ENCODE results near the gene LMO7.
"Not testable (repeated sequence)": the region's sequence is repeated elsewhere in the genome, so short reads cannot be mapped to it uniquely, and the experiment has no call there.

Gene LMO7

DNA sequence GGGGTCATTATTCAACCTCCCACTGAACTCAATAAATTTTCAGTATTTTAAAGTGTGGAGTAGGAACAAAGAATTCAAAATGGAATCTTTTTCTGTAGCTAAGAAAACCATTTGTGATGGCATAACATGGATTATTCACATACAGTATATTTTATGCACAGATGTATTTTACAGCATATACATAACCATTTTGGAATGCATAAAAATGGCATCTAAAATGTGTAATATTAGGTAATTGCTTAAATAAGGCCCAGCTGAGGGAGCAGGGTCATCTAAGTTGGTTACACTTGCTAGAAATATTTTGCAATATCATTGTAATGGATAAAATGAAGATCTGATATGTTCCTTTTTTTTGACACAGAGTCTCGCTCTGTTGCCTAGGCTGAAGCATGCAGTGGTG, 146.9 kb downstream of the LMO7 start:
- no peak for DNase-seq

DNA sequence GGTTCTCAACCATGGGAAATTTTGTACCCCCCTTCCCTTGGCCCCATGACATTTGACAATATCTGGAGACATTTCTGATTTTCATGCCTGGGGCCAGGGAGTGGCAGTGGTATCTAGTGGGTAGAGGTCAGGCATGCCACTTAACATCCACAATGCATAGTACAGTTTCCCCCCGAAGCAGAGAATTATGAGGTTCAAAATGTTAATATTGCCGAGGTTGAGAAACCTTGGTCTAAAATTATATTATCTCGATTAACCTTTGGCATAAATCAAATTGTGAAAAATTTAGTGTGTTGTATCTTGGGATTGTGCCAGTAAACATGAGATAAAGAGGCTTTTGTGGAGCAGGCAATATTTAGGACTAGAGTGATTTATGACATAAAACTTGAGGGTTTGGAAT, 147.9 kb downstream of the LMO7 start:
- no peak for DNase-seq

DNA sequence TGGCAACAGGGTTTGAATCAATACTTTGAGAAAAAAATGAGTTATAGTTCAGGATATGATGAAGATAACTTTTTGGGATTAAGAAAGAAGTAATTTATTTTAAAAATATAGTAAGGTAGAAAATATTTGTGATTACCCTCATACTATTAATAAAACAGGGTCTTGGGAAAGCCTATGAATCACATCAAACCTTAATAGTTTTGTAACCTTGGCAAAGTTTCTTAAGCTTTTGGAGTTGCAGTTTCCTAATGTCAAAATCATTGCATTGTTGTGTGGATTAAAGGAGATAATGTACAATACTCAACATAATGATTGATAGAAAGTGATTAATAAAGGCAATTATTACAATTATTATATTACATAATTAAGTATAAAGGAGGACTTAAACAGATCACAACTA, 149.0 kb downstream of the LMO7 start:
- DNase-seq = no peak

DNA sequence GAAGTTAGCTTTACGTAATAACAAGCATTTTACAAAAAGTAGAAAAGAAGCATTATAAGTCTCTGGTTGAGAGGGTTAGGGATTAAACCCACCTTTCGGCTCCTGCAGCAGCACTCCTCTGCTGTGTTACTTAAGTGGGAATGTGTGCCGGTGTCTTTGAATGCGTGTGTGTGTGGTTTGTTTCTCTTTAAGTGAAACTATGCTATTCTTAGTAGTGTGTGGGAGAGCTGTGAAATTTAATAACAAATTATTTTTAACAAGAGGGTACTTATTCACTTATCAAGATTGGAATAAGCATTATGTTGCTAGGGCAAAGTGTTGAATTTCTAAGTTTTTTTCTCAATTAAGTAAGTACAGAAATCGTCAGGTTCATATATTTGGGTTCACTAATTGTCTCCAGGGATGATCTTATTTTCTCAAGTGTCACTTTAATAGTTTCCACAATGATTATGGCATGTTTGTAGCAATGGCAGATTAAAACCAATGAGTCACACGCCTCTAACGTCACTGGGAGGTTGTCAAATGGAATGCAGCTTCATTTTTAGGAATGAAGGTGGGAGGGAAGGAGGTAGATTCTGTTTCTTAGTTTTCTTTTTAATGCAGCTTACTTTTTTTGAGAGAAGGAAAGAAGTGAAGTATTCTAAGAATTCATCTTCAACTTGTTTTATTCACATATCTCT, 151.3 kb downstream of the LMO7 start:
- DNase-seq = no peak

DNA sequence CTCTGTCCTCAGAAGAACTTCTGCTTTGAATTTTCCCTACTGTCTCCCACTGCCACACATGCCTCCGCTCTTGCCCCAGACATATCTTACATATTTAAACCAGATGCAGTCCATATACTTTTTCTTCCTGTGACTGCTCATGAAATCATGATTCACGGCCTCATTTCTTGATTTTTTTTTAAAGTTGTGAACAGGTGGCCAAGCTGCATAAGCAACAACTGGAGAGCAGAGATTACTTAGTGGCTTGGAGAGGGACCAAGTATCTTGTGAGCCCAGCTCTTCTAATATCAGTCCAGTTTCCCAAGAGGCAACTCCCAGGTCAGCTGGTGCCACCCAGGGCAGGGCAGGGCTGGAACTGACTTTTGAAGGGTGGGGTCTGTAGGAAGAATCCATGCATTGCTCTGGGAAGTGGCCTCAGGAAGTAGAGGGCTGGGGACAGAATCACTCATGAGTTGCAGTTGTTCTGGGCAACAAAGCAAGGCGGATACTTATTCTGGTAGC, 152.4 kb downstream of the LMO7 start:
- no peak for DNase-seq

DNA sequence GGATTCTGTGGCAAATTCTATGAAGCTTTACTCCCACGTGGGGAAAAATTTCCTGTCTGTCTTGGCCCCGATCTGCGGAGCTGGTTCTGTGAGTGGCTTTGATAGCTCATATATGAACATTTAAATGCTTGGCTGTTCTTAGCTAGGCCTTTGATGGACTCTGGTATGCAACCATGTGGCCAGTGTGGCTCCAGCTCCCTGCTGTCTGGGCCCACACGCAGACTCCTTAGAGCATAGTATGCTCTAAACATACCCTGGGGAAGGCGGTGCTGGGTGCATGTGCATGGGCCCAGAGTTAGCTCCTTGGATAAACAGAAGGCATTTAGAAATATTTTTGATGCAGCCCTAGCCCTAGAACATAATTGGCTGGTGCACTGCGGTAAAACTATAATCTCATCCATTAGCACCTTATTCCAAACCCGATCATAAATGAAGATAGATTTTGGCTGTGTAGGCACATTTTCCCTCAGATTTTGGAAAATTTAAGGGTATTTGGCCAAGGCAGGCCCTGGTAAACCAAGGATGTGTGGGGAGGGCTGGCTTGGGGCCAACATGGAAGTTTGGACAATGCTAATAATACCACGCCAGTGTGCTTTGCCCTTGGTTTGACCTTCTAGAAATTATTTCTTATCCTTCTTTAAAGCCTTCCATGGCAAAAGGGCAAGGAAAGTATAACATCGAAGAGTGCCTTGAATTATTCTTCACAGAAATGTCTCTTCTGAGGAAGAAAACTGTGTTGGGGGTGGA, 153.5 kb downstream of the LMO7 start:
- DNase-seq = no peak

DNA sequence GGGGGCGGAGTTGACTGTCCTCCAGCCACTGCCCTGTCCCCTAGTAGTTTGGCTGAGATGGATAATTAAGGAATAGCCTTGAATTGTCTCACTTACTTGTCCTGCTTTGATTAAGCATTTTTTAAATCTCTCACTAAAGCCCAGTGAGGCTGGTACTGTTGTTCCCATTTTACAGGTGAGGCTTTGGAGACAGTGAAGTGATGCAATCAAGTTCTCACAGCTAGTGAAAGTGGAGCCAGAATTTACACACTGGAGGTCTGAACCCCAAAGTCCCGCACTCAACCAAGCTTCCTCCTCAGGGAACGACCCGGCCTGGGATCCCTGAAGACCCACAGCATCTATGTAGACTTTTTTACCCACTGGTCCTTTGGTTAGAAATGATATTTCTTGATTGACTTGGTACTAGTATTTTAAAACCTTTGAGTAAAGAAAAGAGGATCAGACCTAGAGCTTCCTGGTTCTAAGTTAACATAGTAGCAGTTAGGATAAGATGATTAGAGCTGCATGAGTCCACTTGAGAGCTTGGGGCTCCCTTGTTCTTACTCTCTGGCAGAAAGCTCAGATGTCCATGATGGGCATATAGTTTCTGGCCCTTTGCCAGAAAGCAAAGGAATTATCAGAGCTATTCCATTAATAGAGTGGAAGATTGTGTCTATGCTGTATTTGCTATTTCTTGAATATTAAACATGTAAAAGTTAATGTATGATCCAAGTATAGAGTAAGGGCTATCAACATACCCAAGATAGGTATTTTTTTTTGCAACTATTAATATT, 154.3 kb downstream of the LMO7 start:
- DNase-seq = no peak

DNA sequence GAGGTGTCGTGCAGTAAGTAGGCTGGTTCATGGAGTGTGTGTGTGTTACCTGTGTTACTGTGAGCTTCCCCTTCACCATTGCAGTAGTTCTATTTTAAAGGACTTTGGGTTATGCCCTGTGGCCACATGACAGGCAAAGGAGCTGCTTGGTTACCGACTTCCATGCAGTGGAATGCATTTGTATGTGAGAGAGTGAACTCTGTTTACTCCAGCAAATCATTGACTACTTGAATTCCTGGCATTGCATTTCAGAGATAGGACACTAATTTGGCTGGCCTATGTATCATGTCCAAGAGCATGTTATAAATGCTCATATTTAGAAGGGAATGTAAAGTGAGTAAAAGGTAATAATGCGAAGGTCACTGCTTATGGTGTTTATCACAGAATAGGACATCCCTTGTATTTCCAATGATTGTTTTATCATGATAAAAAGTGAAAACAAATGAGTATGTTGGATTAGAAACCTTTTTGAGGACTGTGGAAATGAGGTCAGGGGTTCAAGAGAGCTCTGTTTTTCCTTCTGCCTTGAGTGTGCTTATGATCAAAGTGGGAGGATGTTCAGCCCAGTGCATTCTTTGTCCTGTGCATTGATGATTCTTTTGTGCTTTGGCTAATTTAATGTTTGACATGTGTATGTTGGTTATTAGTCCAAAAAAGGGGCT, 156.5 kb downstream of the LMO7 start:
- no peak for DNase-seq

DNA sequence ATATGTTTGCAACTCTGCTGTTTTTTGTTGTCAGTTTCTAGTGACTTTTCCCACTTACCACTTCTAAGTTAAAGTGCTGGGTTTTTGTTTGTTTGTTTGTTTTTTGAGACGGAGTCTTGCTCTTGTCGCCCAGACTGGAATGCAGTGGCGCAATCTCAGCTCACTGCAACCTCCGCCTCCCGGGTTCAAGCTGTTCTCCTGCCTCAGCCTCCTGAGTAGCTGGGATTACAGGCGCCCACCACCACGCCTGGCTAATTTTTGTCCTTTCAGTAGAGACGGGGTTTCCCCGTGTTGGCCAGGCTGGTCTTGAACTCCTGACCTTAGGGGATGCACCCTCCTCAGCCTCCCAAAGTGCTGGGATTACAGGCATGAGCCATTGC, 157.0 kb downstream of the LMO7 start:
- not testable (repeated sequence) for DNase-seq

DNA sequence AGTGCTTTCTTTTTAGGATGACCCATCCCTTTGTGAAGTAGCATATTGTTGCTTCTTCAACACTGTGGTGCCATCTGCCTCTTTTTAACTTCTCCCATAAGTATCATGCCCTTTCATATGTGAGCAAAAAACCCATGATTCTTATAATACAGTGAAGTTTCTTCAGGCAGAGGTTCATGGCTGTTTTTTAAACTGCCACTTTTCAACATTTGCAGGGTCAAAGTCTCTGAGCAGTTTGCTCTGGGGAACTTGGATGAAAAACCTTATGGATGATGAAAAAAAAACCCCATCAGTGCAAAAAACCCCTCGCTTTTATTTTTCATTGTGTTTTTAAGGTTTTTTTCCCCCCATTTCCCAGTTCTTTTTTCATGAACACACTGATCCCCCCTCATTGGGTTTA, 158.5 kb downstream of the LMO7 start:
- no peak for DNase-seq

DNA sequence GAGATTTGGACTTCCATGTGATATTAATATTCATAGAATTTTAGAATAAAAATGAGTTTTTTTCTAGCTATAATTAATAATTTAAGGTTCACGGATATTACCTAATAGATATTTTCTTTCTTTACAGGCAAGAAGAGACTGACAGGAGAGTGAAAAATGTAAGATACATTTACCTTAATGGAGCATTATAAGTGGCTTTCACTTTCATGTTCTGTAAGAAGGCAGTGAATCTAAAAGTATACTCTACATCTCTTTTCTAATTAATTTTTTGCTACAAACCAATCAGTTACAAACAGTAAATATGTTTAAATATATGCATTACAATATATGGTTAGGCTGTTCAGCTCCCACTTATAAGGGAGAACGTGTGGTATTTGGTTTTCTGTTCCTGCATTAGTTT, 159.1 kb downstream of the LMO7 start:
- DNase-seq = no peak

DNA sequence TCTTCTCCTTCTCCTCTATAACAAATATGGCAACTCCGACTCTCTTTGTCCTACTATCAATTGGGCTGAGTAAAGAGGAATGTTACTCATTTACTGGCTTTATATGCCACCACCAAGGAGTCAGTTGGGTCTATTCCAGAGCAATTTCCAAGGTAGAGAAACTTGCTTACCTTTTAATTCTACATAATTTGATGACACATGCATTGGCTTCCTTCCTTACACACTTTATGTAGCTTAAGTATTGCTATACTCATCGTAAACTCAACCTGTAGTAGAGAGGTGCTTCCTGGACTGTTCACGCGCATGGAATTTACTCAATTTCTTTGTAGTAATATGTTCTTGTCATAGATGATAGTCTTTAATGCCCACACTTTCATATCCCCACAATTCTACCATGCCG, 160.7 kb downstream of the LMO7 start:
- no peak for DNase-seq

DNA sequence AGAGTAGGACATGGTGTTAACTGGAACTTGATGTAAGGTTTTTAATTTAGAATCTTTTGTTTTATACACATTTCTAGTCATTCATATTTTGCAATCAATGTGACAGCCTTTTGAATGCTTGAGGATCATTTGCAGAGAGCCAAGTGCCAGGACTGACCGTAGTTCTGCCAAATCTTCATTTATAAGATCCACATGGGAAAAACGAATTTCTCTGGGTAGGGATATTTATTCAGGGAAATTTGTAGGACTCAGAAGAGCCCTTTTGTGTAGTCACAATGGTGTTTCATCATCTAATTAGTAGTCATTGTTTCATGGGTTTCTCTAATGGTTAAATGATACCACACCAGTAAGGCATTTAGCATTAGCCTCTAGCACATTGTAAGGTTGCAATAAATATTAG, 161.1 kb downstream of the LMO7 start:
- DNase-seq = no peak

DNA sequence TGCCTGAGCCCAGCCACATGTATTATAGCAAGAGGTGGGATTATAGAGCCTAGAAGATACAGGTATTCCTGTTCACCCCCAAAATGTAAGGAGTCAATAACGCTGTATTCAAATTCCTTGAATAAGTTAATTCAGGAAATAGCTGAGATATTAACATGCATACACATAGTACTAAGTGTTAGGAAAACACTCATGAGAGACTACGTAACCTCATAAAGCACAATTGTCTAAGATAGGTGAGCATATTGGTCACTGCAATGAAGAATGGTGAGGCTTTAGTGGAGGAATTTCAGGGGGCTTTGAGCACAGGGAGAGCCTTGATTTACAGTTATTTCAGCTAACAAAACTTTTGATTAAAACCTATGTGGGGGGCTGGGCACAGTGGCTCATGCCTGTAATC, 161.6 kb downstream of the LMO7 start:
- no peak for DNase-seq

DNA sequence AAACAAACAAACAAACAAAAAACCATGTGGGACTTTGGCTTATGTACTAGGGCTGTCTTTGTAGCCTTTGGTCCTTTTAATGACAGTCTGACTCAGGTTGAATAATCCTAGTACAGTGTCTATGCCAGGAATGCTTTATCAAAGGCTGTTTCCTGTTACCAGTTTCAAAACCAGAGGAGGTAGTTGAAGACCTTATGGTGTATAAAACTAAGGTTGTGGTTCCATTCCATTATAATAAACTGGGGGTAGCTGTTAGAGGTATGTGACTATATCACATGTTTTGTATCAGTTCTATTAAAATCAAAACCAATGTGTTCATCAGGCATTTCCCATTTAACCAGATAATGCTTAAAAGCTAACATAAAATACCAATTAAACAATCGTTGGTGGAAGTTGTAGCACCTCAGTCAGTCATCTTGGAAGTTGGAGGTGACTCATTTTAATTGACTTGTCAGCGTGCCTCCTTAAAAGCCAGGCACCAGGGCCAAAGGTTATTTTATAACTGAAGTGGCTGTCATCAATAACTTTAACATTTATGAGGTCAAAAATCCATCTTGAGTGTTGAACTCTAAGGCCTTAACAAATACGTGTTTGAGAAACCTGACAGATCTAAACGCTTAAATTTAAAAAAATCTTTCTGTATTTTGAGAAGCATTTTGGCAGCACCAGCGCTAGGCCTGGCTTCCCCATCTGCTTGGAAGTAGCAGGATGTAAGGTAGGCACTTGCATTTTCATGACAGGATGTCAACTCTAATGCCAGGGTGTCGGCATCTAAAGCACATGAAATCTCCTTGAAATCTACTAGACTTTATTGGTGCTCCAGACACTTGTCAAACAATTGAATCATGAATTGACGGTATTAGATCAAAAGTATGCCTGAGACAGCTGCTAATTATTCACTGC, 162.5 kb downstream of the LMO7 start:
- no peak for DNase-seq

DNA sequence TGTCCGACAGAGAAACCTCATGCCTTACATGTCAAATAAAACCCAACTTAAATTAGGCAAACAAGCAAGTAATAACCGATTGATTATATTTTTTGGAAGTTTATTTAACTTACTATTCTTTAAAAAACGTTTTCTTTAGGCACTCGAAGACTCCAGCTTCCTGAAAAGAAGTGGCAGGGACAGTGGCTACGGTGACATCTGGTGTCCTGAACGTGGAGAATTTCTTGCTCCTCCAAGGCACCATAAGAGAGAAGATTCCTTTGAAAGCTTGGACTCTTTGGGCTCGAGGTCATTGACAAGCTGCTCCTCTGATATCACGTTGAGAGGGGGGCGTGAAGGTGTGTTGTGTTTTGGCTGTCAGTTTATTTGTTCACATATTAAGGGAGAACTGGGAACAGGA, 164.4 kb downstream of the LMO7 start:
- DNase-seq = no peak

DNA sequence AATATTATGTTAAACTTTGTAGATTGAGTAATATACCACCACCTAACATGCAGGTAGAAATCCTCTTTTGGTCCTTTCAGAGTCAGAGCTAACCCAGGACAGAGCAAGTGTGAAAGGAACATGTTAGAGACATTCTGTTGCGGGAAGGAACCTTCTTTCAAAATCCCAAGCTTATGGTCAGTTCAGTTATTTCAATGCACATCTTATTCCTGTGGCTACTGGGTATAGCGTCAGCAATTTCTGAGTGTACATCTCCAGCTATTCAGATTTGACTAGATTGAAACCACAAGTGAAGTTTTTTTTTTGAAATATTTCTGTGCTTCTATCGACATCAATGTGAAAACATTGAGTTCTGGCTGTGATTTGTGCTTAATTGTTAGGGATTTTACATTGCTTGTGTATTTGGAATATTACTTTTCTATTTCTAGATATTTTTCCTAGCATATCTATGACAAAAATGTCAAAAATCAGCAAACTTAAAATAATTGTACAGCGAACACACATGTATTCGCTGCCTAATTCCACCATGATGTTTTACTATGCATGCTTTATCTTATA, 165.3 kb downstream of the LMO7 start:
- DNase-seq = no peak

DNA sequence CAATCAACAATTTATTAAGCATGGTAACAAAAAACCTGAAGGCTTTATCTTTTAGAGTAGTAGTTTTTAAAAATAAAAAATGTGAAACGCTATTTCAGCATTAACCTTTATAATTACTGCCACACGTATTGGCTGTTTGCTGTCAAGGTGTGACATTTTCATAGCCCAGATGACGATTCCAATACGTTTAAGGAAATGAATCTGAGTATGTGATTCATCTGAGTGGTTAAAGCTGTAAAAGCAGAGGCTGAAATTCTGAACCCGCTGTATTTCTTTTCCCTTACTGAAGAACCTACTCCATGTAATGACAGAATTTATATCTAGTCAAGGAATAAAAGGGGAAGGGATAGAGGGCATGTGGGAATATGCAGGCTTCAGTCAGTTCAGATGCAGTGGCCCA, 166.0 kb downstream of the LMO7 start:
- DNase-seq = no peak

DNA sequence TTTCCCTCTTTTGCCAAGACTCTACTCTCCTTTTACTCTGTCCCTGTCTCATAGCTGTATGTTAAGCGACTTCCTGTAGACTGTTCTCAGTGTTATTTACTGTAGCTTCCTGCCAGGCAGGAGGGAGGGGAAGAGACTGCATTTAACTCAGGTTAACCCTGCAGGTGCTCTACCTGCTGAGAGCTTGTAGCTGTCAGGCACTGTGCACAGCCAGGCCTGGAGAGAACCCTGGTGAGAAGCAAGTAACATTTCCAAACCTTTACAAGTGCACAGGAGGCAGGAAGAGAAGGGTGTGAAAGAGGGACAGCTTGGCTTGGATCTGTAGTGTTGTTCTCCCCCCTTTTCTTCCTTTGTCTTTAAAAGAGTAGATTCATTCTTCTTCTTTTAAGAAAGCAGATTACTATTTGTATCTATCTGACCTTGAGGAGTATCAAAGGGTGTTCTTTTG, 167.1 kb downstream of the LMO7 start:
- peak; percentile 93 for DNase-seq

DNA sequence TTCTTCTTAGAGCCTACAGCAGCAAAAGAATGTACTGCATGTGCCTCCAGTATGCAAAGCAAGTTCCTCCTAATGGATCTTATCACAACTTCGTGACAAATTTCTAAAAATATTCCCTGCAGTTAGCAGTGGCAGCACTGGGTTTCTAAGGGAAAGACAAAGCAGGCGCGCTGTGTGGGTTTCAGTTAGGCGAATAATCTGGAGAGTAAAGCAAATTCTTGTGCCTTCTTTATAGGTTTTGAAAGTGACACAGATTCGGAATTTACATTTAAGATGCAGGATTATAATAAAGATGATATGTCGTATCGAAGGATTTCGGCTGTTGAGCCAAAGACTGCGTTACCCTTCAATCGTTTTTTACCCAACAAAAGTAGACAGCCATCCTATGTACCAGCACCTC, 167.9 kb downstream of the LMO7 start:
- no peak for DNase-seq

DNA sequence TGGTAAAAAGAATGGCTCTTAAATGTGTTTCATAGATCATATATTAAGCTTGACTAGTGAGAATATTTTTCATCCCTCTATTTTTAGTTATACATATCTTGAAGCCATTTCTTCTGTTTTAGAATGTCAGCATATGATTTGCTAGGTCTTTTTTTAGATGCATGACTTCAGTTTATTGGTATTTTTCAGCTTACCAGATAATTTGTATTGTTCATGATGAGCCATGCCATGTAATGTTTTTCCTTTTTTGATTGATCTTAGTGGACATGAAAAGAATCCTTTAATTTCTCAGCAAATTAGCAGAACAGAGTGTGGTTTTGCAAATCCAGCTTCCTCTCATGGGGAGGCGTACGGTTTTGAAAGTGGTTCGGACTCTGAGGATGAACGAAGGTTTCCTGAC, 168.5 kb downstream of the LMO7 start:
- no peak for DNase-seq

DNA sequence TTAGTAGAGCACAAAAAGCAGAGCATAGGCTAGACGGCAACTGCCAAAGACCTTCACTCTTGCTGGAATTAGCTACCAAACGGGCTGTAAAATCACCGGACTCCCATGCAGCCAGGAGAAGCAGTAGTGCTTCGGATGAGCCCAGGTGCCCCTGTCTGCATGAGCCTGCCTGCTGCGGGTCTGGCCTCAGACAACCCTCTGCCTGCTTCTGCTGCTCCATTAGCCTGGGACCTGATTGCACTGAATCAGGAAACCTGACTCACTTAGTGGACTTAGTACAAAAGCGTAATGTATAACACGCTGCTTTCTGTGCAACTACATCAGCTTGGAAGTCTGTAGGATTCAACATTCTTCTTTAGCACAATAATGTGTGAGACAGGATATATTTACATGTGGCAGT, 170.0 kb downstream of the LMO7 start:
- no peak for DNase-seq
